ENCODE data around the gene SEMA4A. TPM values are rescaled to one million over a fixed set of nuclear protein-coding genes. Genes with fewer than 3 reads are reported as not detected.

Gene SEMA4A
- total and polyA plus RNA-seq, 2 of the 8 experiments (the other 6 are each of a cell fraction or from before 2014, with no cell fraction given) = 7.3 to 10.6 TPM

DNA sequence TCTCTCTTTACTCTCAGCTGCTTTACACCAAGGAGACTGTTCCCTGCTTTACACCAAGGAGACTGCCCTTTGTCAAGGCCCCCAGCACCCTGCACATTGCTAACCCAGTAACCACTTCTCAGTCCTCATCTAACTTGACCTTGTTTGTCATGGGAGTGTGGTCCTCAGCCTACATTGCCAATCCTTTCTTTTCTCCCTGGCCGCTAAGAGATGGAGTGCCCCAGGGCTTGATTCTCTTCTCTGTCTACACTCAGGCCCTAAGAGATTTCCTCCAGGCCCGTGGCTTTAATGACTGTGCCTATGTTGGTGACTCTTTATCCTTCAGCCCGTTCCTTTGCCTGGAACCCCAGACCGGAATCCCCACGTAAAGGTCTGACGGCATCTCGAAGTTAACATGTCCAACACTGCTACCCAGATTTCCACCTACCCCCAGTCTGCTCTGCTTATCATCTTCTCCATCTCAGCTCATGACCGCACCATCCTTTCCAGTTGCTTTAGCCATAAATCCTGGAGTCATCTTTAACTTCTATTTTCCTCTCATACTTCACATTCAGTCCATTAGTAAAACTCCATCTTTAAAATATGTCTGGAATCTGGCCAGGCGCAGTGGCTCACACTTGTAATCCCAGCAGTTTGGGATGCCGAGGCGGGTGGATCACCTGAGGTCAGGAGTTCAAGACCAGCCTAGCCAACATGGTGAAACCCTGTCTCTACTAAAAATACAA lies 9.5 kb upstream of the SEMA4A start:
- Histone ChIP-seq H2AFZ (ENCODE audit: low read length) (no peak overlapping the region), H2BK20ac (ENCODE audit: low read length) (peak overlapping the region; percentile 48; the same call in 1 of the 2 replicates), H2BK120ac (replicated peaks; ENCODE audit: low read depth, low read length) (no peak overlapping the region), H3K79me1 (ENCODE audit: low read depth, low read length) (no peaks in the 10 kb centered on the region), H3K23me2 (ENCODE audit: low read depth, low read length) (no peaks in the 10 kb centered on the region; the same call in 1 of the 2 replicates), H4K8ac (ENCODE audit: extremely low read depth, insufficient read depth, low read length) (no peak overlapping the region), H2BK5ac (ENCODE audit: low read depth, low read length) (no peak overlapping the region), H3K27me3 (replicated peaks in 1 of 4; ENCODE audit: control insufficient read depth in 3 of 4, extremely low read depth in 1 of 4, insufficient read depth in 3 of 4, low read length in 3 of 4) (no peaks in the 10 kb centered on the region), H3K9me3 (ENCODE audit: insufficient read depth in 2 of 2, low read depth in 1 of 2, low read length in 1 of 2) (no peaks in the 10 kb centered on the region), H3K36me3 (ENCODE audit: control insufficient read depth in 2 of 4, insufficient read depth in 4 of 4, low read length in 3 of 4) (no peaks in the 10 kb centered on the region; a peak in 1 of 8 replicates), H3K23ac (ENCODE audit: insufficient read length) (no peak overlapping the region), H3K4me2 (ENCODE audit: insufficient read depth in 1 of 2, low read depth in 2 of 2, low read length in 2 of 2) (no peak overlapping the region), H3K14ac (ENCODE audit: insufficient read length) (no peak overlapping the region), H3K4me1 (replicated peaks in 1 of 4; ENCODE audit: control insufficient read depth in 3 of 4, insufficient read depth in 4 of 4, low read length in 3 of 4) (peaks cover 12 to 19% (median 14%) of the 10 kb centered on the region in 4 experiments), H4K91ac (replicated peaks; ENCODE audit: insufficient read length, low read length) (no peak overlapping the region), H3K9ac (replicated peaks in 1 of 4; ENCODE audit: extremely low read depth in 1 of 4, low read depth in 3 of 4, low read length in 3 of 4) (no peak overlapping the region), H3K27ac (ENCODE audit: low read depth, low read length) (no peak overlapping the region), H3K56ac (replicated peaks; ENCODE audit: insufficient read length, low read depth, low read length) (no peak overlapping the region), H3K4me3 (ENCODE audit: extremely low read depth in 1 of 4, insufficient read depth in 2 of 4, low read depth in 3 of 4, low read length in 4 of 4) (no peak overlapping the region), H4K5ac (ENCODE audit: insufficient read length, low read depth, low read length) (no peak overlapping the region), H4K20me1 (replicated peaks in 1 of 2; ENCODE audit: control insufficient read depth in 1 of 2, insufficient read depth in 2 of 2, low read length in 2 of 2) (no peaks in the 10 kb centered on the region), H3K4ac (replicated peaks; ENCODE audit: insufficient read length, low read depth, low read length) (no peak overlapping the region), H2BK15ac (ENCODE audit: low read length) (no peak overlapping the region), H2AK5ac (ENCODE audit: low read depth, low read length) (peak overlapping the region; percentile 42; the same call in 1 of the 2 replicates), H3K79me2 (ENCODE audit: control insufficient read depth in 1 of 2, insufficient read depth in 2 of 2, low read length in 2 of 2) (no peaks in the 10 kb centered on the region), H3K18ac (ENCODE audit: extremely low read depth, low read length) (no peak overlapping the region), H2BK12ac (ENCODE audit: low read depth, low read length) (no peak overlapping the region)
- ChIA-PET POLR2A (ENCODE audit: partially characterized antibody) (interaction anchor here (0.6 to 4.1 kb wide), 4 partner anchors 32 to 82 kb away, joined by 3 to 23 read pairs (median 4); no protein-coding TSS in a partner anchor), CTCF (ENCODE audit: partially characterized antibody) (interaction anchor here (0.6 to 42.4 kb wide), 8 partner anchors 14 to 239 kb away, joined by 3 to 1994 read pairs (median 28); partner anchors contain the start of genes BGLAP, MEX3A, PAQR6 and PMF1)
- no peak for FAIRE-seq
- WGBS, 2 experiments (ENCODE audit: extremely low coverage in 1 of 2, insufficient coverage in 1 of 2, insufficient read length in 1 of 2, insufficient replicate concordance in 2 of 2, low coverage in 1 of 2, low lambda C conversion rate in 2 of 2, missing lambda C conversion rate in 1 of 2) = 95% methylated on average over 11 of the region's 11 CpGs; no CpG with 5 or more reads in 1 of the 2 experiments
- DNase-seq (ENCODE audit: low read depth in 1 of 2, low spot score in 2 of 2) = no peak
- TF ChIP-seq TCF12 (IDR thresholded peaks at IDR 0.05; ENCODE audit: low read depth, low read length) = no peak
- TF ChIP-seq JUN (IDR thresholded peaks at IDR 0.05; ENCODE audit: low read depth, low read length) = no peak
- no peak for TF ChIP-seq POU5F1 (IDR thresholded peaks at IDR 0.05; ENCODE audit: low read depth, low read length)
- TF ChIP-seq TAF1 (IDR thresholded peaks at IDR 0.05; ENCODE audit: low read depth, low read length) = no peak
- no peak for TF ChIP-seq JUND (IDR thresholded peaks at IDR 0.05; ENCODE audit: low read length)
- TF ChIP-seq ZNF274 (IDR thresholded peaks at IDR 0.05; ENCODE audit: borderline replicate concordance, extremely low read depth, low read length) = no peak
- no peak for TF ChIP-seq TBP (IDR thresholded peaks at IDR 0.05; ENCODE audit: low read depth, low read length)
- no peak for TF ChIP-seq KDM4A (IDR thresholded peaks at IDR 0.05; ENCODE audit: low read depth, low read length, severe bottlenecking)
- TF ChIP-seq CTBP2 (IDR thresholded peaks at IDR 0.05; ENCODE audit: borderline replicate concordance, insufficient read depth, insufficient read length, low read length) = no peak
- no peak for TF ChIP-seq GTF2F1 (IDR thresholded peaks at IDR 0.05; ENCODE audit: borderline replicate concordance, low read depth, low read length)
- TF ChIP-seq SIRT6 (IDR thresholded peaks at IDR 0.05; ENCODE audit: low read length) = no peak
- no peak for TF ChIP-seq NANOG (IDR thresholded peaks at IDR 0.05; ENCODE audit: insufficient read depth, low read depth, low read length, poor library complexity, severe bottlenecking)
- no peak for TF ChIP-seq SP4 (IDR thresholded peaks at IDR 0.05; ENCODE audit: low read length)
- TF ChIP-seq MAFK (IDR thresholded peaks at IDR 0.05; ENCODE audit: low read depth, low read length) = no peak
